Measurements from ENCODE around the gene ADD3. TPM values are rescaled to one million over a fixed set of nuclear protein-coding genes. Genes with fewer than 3 reads are reported as not detected.

The ADD3 gene
- total RNA-seq, 1 donor from 2014 or later = 94.6 TPM

DNA sequence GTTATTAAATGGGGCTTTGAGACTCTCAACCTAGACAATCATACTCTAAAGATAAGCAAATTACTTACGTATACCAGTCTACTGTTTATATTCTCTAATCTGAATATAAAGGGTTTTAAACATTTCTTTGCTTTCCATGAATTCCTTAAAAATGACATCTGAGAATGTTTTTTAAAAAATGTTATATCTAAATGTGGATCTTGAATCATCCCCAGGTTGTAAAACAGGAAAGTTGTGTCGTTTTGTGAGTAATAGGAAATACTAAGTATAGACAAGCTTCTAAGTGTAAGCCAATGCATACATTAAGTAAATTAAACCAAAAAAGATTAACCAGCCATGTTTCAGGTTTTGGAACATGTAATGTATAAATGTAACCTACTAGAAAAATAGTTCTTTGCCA is 26.8 kb downstream of the ADD3 start:
- Histone ChIP-seq H3K4me3 (no peak overlapping the region), H3K27ac (no peak overlapping the region), H3K36me3 (no peaks in the 10 kb centered on the region), H3K9me3 (no peaks in the 10 kb centered on the region), H3K4me1 (peaks cover 38% of the 10 kb centered on the region), H3K27me3 (ENCODE audit: low read depth) (no peaks in the 10 kb centered on the region)
- TF ChIP-seq, protein P1, sequence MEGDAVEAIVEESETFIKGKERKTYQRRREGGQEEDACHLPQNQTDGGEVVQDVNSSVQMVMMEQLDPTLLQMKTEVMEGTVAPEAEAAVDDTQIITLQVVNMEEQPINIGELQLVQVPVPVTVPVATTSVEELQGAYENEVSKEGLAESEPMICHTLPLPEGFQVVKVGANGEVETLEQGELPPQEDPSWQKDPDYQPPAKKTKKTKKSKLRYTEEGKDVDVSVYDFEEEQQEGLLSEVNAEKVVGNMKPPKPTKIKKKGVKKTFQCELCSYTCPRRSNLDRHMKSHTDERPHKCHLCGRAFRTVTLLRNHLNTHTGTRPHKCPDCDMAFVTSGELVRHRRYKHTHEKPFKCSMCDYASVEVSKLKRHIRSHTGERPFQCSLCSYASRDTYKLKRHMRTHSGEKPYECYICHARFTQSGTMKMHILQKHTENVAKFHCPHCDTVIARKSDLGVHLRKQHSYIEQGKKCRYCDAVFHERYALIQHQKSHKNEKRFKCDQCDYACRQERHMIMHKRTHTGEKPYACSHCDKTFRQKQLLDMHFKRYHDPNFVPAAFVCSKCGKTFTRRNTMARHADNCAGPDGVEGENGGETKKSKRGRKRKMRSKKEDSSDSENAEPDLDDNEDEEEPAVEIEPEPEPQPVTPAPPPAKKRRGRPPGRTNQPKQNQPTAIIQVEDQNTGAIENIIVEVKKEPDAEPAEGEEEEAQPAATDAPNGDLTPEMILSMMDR (IDR thresholded peaks at IDR 0.05) = no peak
- DNase-seq (no peak), ATAC-seq (no peak)
- intact Hi-C loops (cut with DNase I) = no loop called here

DNA sequence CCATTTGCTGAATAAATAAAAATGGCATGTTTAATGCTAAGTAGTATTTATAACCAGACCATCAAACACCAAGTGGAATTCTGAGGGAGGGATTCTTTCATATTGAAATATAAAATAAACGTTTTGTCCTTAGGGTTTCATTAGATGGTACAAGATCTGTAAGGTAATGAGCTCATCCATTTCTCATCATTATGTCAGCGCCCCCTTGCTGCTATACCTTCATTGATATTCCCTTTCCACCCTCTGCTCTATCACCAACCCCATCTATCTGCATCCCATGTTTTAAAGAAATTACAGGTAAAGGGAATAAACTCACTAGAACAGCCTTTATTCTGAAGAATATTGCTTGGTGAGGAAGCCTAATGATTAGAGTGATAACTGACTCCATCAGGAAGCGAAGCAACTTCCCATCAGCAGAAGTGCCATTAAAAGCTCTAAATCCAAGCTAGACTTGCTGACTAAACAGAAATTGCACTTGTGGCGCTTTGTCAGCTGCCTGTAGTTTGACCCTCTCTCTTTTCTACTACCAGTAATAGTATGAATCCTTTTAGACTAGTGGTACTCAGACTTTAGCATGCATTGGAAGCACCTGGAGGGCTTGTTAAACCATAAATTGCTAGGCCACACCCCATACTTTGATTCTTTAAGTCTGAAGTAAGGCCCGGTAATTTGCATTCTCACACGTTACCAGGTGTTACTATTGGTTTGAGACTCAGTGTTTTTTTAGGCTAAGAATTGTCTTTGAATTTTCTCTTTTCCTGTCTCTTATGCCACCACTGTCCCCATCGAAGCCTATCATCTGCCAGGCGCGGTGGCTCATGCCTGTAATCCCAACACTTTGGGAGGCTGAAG is 27.5 kb downstream of the ADD3 start:
- no peak overlapping the region for H3K4me3 ChIP-seq
- H3K27ac ChIP-seq = no peak overlapping the region
- H3K9me3 ChIP-seq = no peaks in the 10 kb centered on the region
- TF ChIP-seq, protein P1 (IDR thresholded peaks at IDR 0.05) = no peak
- ATAC-seq (no peak), DNase-seq (no peak)
- H3K27me3 ChIP-seq (ENCODE audit: low read depth) = no peaks in the 10 kb centered on the region
- H3K4me1 ChIP-seq = peaks cover 38% of the 10 kb centered on the region
- H3K36me3 ChIP-seq = no peaks in the 10 kb centered on the region
- intact Hi-C loops (cut with DNase I) = no loop called here

DNA sequence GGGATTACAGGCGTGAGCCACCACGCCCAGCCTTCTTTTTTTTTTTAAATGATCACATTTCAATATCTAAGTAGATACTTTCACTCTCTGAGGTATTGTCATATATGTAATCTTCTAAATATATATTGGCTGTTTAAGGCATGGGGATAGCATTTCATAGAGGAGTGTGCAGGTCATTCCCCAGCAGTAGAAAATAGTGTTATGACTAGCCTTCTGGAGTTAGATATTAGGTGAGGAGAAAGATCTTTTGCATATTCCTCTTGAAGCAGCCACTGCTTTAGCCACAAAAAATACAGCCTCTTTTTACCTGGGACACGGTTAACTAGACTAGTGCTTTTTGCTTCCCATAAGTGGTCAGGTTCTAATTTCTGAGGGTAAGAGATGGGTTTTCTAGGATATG is 28.9 kb downstream of the ADD3 start:
- no peak for ATAC-seq

GRCh38 chr10:110039254-110039653 is 31.5 kb downstream of the ADD3 start:
- Histone ChIP-seq H3K4me1 (peaks cover 20% of the 10 kb centered on the region), H3K27ac (no peak overlapping the region), H3K36me3 (no peaks in the 10 kb centered on the region), H3K27me3 (ENCODE audit: low read depth) (no peaks in the 10 kb centered on the region), H3K9me3 (no peaks in the 10 kb centered on the region), H3K4me3 (no peak overlapping the region)
- TF ChIP-seq, protein P1 (IDR thresholded peaks at IDR 0.05) = no peak
- no peak for DNase-seq
- no peak for ATAC-seq
- intact Hi-C loops (cut with DNase I) = no loop called here

More for the DNA sequence above, 28.9 kb downstream of the ADD3 start:
- peaks cover 37% of the 10 kb centered on the region for H3K4me1 ChIP-seq
- TF ChIP-seq, protein P1 (IDR thresholded peaks at IDR 0.05) = no peak
- no peaks in the 10 kb centered on the region for H3K9me3 ChIP-seq
- H3K4me3 ChIP-seq = no peak overlapping the region
- no peak overlapping the region for H3K27ac ChIP-seq
- H3K27me3 ChIP-seq (ENCODE audit: low read depth) = no peaks in the 10 kb centered on the region
- H3K36me3 ChIP-seq = no peaks in the 10 kb centered on the region
- no peak for DNase-seq
- intact Hi-C loops (cut with DNase I) = no loop called here

DNA sequence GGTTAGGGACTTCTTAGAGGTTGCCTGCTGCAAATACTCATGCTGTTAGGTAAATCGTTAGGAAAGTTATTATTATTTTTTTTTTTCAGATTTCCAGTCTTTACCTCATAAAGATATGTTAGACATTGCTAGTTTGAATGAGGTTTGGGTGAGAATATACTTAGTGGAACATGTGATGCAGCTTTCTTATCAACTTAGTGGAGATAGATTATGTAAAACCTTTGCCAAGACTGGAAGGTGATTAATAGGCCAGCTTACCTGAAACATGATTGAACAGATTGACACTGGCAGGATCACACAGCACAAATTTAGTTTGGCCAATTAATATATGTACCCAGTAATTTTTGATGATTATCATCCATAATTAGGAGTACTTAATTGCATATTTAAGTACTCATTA is 32.3 kb downstream of the ADD3 start:
- intact Hi-C loops (cut with DNase I) = no loop called here
- TF ChIP-seq, protein P1 (IDR thresholded peaks at IDR 0.05) = no peak
- H3K4me3 ChIP-seq = no peak overlapping the region
- no peaks in the 10 kb centered on the region for H3K36me3 ChIP-seq
- no peak overlapping the region for H3K27ac ChIP-seq
- H3K9me3 ChIP-seq = no peaks in the 10 kb centered on the region
- H3K27me3 ChIP-seq (ENCODE audit: low read depth) = no peaks in the 10 kb centered on the region
- ATAC-seq = no peak
- no peak for DNase-seq
- peaks cover 14% of the 10 kb centered on the region for H3K4me1 ChIP-seq

Data from lower lobe of right lung (tissue), 2 donors.